K562 (cell line): ENCODE data around the gene PTPRB. TPM values are rescaled to one million over a fixed set of nuclear protein-coding genes. Genes with fewer than 3 reads are reported as not detected.

Experiments
- HBP1 ChIP-seq: fragments of 450-650 bp; formaldehyde crosslinking; IDR thresholded peaks from 2 replicates; pipeline ENCODE4 v1.4.0; 2022; ENCODE audit warnings: missing genetic modification characterization
- KHSRP ChIP-seq: fragments of 450-650 bp; IDR thresholded peaks from 2 replicates; pipeline ENCODE4 v1.6.1; 2017
- KLF6 ChIP-seq: fragments of 250-450 bp; sonication (Bioruptor Pico); IDR thresholded peaks from 2 replicates; pipeline ENCODE4 v1.4.0; 2020; ENCODE audit warnings: mild to moderate bottlenecking, moderate library complexity, borderline replicate concordance
- MAFG ChIP-seq: fragments of 450-650 bp; conservative IDR thresholded peaks from 2 replicates; pipeline ENCODE4 v1.6.1; 2016; ENCODE audit warnings: missing genetic modification characterization, missing compliant biosample characterization
- NKRF ChIP-seq: fragments of 450-650 bp; IDR thresholded peaks from 2 replicates; pipeline ENCODE4 v1.6.1; 2016; ENCODE audit warnings: borderline replicate concordance
- PATZ1 ChIP-seq: fragments of 250-450 bp; sonication (Bioruptor Pico); IDR thresholded peaks from 2 replicates; pipeline ENCODE4 v1.5.0; 2020; ENCODE audit warnings: mild to moderate bottlenecking, borderline replicate concordance
- PHF21A ChIP-seq: fragments of 450-650 bp; IDR thresholded peaks from 2 replicates; pipeline ENCODE4 v1.6.1; 2017; ENCODE audit warnings: low read depth, borderline replicate concordance
- PURB ChIP-seq: sonication (generic); formaldehyde crosslinking; IDR thresholded peaks from 2 replicates; pipeline ENCODE4 v1.9.0; 2021; ENCODE audit warnings: low read depth, mild to moderate bottlenecking, missing genetic modification reagents
- SAP30 ChIP-seq: fragments of 200-600 bp; sonication (generic); IDR thresholded peaks from 2 replicates; pipeline ENCODE4 v1.6.1; 2012; ENCODE audit warnings: borderline replicate concordance, low read depth, mild to moderate bottlenecking, moderate library complexity, low read length, control low read depth, inconsistent platforms; ENCODE audit not compliant: insufficient read depth, poor library complexity, severe bottlenecking
- TCF3 ChIP-seq: sonication (generic); formaldehyde crosslinking; IDR thresholded peaks from 2 replicates; pipeline ENCODE4 v1.4.0; 2020; ENCODE audit warnings: mild to moderate bottlenecking, missing genetic modification reagents
- ZBTB11 ChIP-seq, 3 experiments: fragments of 200-800 bp in 1 of 3; fragments of 250-450 bp in 1 of 3; fragments of 450-650 bp in 1 of 3; sonication (Bioruptor Pico) in 1 of 3; sonication (Bioruptor generic) in 1 of 3; formaldehyde crosslinking in 1 of 3; IDR thresholded peaks; 2 replicates each; pipeline versions ENCODE4 v1.6.1 to v1.8.0; 2016 to 2022; ENCODE audit warnings: mild to moderate bottlenecking in 2 of 3, missing genetic modification characterization in 2 of 3, missing compliant biosample characterization in 1 of 3, moderate library complexity in 1 of 3
- ZNF592 ChIP-seq: fragments of 450-650 bp; IDR thresholded peaks from 2 replicates; pipeline ENCODE4 v1.6.1; 2017; ENCODE audit warnings: antibody characterized with exemption, mild to moderate bottlenecking
- polyA plus RNA-seq, 8 experiments: library from polyadenylated mRNA; depleted of rRNA in 4 of 8; stranded (reverse) in 5 of 8; unstranded in 3 of 8; fragments of >200 nt; fragmentation: Nextera tagmentation in 2 of 8; fragmentation: Illumina TruSeq in 1 of 8; extraction: Ambion mirVana in 2 of 8; extraction: Trizol in 1 of 8; gene quantifications; 2 replicates each; pipeline versions ENCODE4 v1.2.1 to v1.2.3, GENCODE V29; 2011 to 2014; ENCODE audit warnings: inconsistent platforms in 1 of 8, missing spikeins in 1 of 8
- total RNA-seq, 7 experiments: library from RNA; depleted of rRNA in 6 of 7; stranded (reverse); fragments of >200 nt in 6 of 7; fragmentation: Illumina TruSeq in 2 of 7; extraction: Trizol in 2 of 7; gene quantifications; 2 replicates each; pipeline versions ENCODE4 v1.2.1 to v1.2.3, GENCODE V29; 2011 to 2021; ENCODE audit warnings: low replicate concordance in 1 of 7

Gene PTPRB
- total and polyA plus RNA-seq, 9 of the 15 experiments (the other 6 are each of a cell fraction or from before 2014, with no cell fraction given): 0.46 to 5.9 (median 3.1) TPM

GRCh38 chr12:70660620-70661219 is 23.5 kb upstream of the PTPRB start (continued):
- TF ChIP-seq ZBTB11 (CRISPR knock-in tag; IDR thresholded peaks at IDR 0.05) (peak in 1 of 3 experiments; percentile 25; a peak in 1 of 6 replicates), HBP1 (no peak), PATZ1 (CRISPR knock-in tag) (no peak), MAFG (tag) (no peak; the same call in 1 of the 2 replicates), PHF21A (no peak), NKRF (no peak), SAP30 (no peak), KHSRP (no peak), ZNF592 (peak; percentile 91), PURB (CRISPR knock-in tag) (no peak), TCF3 (CRISPR knock-in tag) (peak; percentile 52; the same call in 1 of the 2 replicates), KLF6 (CRISPR knock-in tag) (peak; percentile 18; the same call in 1 of the 2 replicates)
